ENCODE results near the gene CLDN18. TPM values are rescaled to one million over a fixed set of nuclear protein-coding genes. Genes with fewer than 3 reads are reported as not detected.

CLDN18 gene
- total and polyA plus RNA-seq, 2 donors from 2014 or later, result not detected

- peaks cover 2 to 52% (median 13%) of the 10 kb centered on the region in 3 donors for H3K36me3 ChIP-seq (ENCODE audit: control insufficient read depth in 2 of 3, insufficient read depth in 3 of 3, low read length in 3 of 3)
- H3K9me3 ChIP-seq (ENCODE audit: control insufficient read depth in 2 of 3, insufficient read depth in 1 of 3, low read length in 3 of 3), result no peaks in the 10 kb centered on the region
- FAIRE-seq, result no peak
Observed at GRCh38 chr3:138066383-138066782, 56.4 kb downstream of the CLDN18 start.

GRCh38 chr3:138066972-138067371 is 57.0 kb downstream of the CLDN18 start:
- intact Hi-C loops (cut with DNase I), result no loop called here
- Histone ChIP-seq H3K9ac (ENCODE audit: low read length in 3 of 3) (no peak overlapping the region), H3K36me3 (ENCODE audit: control insufficient read depth in 2 of 3, insufficient read depth in 3 of 3, low read length in 3 of 3) (peaks cover 2 to 52% (median 13%) of the 10 kb centered on the region in 3 donors), H3K9me3 (ENCODE audit: control insufficient read depth in 2 of 3, insufficient read depth in 1 of 3, low read length in 3 of 3) (no peaks in the 10 kb centered on the region), H3K27ac (ENCODE audit: low read depth in 2 of 2, low read length in 2 of 2) (no peak overlapping the region), H3K4me1 (ENCODE audit: control insufficient read depth in 2 of 3, insufficient read depth in 2 of 3, low read depth in 1 of 3, low read length in 3 of 3) (no peaks in the 10 kb centered on the region), H3K4me3 (ENCODE audit: low read length in 3 of 3) (no peak overlapping the region), H3K27me3 (ENCODE audit: control insufficient read depth, insufficient read depth, low read length) (no peaks in the 10 kb centered on the region)
- no peak for DNase-seq
- no peak for FAIRE-seq
- no peak for TF ChIP-seq CTCF (IDR thresholded peaks at IDR 0.05; ENCODE audit: borderline replicate concordance, extremely low read depth, insufficient read depth)

More at GRCh38 chr3:138066383-138066782, 56.4 kb downstream of the CLDN18 start:
- Histone ChIP-seq H3K27me3 (ENCODE audit: control insufficient read depth, insufficient read depth, low read length) (no peaks in the 10 kb centered on the region), H3K4me1 (ENCODE audit: control insufficient read depth in 2 of 3, insufficient read depth in 2 of 3, low read depth in 1 of 3, low read length in 3 of 3) (no peaks in the 10 kb centered on the region), H3K9ac (ENCODE audit: low read length in 3 of 3) (no peak overlapping the region), H3K4me3 (ENCODE audit: low read length in 3 of 3) (no peak overlapping the region), H3K27ac (ENCODE audit: low read depth in 2 of 2, low read length in 2 of 2) (no peak overlapping the region)
- no peak for DNase-seq
- no peak for TF ChIP-seq CTCF (IDR thresholded peaks at IDR 0.05; ENCODE audit: borderline replicate concordance, extremely low read depth, insufficient read depth)
- intact Hi-C loops (cut with DNase I), result no loop called here

GRCh38 chr3:138068046-138068445 is 58.1 kb downstream of the CLDN18 start:
- H3K27ac ChIP-seq (ENCODE audit: low read depth in 2 of 2, low read length in 2 of 2), result no peak overlapping the region
- FAIRE-seq (no peak), DNase-seq (no peak)
- peaks cover 2 to 45% (median 7%) of the 10 kb centered on the region in 3 donors for H3K36me3 ChIP-seq (ENCODE audit: control insufficient read depth in 2 of 3, insufficient read depth in 3 of 3, low read length in 3 of 3)
- H3K9me3 ChIP-seq (ENCODE audit: control insufficient read depth in 2 of 3, insufficient read depth in 1 of 3, low read length in 3 of 3), result no peaks in the 10 kb centered on the region
- H3K27me3 ChIP-seq (ENCODE audit: control insufficient read depth, insufficient read depth, low read length), result no peaks in the 10 kb centered on the region
- intact Hi-C loops (cut with DNase I), result no loop called here
- no peak for TF ChIP-seq CTCF (IDR thresholded peaks at IDR 0.05; ENCODE audit: borderline replicate concordance, extremely low read depth, insufficient read depth)
- H3K4me3 ChIP-seq (ENCODE audit: low read length in 3 of 3), result no peak overlapping the region
- no peaks in the 10 kb centered on the region for H3K4me1 ChIP-seq (ENCODE audit: control insufficient read depth in 2 of 3, insufficient read depth in 2 of 3, low read depth in 1 of 3, low read length in 3 of 3)
- H3K9ac ChIP-seq (ENCODE audit: low read length in 3 of 3), result no peak overlapping the region

GRCh38 chr3:138068579-138069174 is 58.7 kb downstream of the CLDN18 start:
- Histone ChIP-seq H3K9ac (ENCODE audit: low read length in 3 of 3) (no peak overlapping the region), H3K27ac (ENCODE audit: low read depth in 2 of 2, low read length in 2 of 2) (no peak overlapping the region), H3K36me3 (ENCODE audit: control insufficient read depth in 2 of 3, insufficient read depth in 3 of 3, low read length in 3 of 3) (peaks cover 2 to 43% (median 7%) of the 10 kb centered on the region in 3 donors), H3K4me3 (ENCODE audit: low read length in 3 of 3) (no peak overlapping the region), H3K4me1 (ENCODE audit: control insufficient read depth in 2 of 3, insufficient read depth in 2 of 3, low read depth in 1 of 3, low read length in 3 of 3) (no peaks in the 10 kb centered on the region), H3K9me3 (ENCODE audit: control insufficient read depth in 2 of 3, insufficient read depth in 1 of 3, low read length in 3 of 3) (no peaks in the 10 kb centered on the region), H3K27me3 (ENCODE audit: control insufficient read depth, insufficient read depth, low read length) (no peaks in the 10 kb centered on the region)
- peak; percentile 77 to 88 (median 83) for DNase-seq
- intact Hi-C loops (cut with DNase I), result no loop called here
- peak; percentile 96 for TF ChIP-seq CTCF (IDR thresholded peaks at IDR 0.05; ENCODE audit: borderline replicate concordance, extremely low read depth, insufficient read depth)
- no peak for FAIRE-seq

All from kidney (tissue), 14 donors.